Kidney tubule cell (primary cell): Measurements from ENCODE around the gene KAT2B.
"Not testable (repeated sequence)": the region's sequence is repeated elsewhere in the genome, so short reads cannot be mapped to it uniquely, and the experiment has no call there.

ENCODE experiments used
- DNase-seq: peaks from one replicate; pipeline ENCODE4 v3.0.0-alpha.2; 2018; ENCODE audit warnings: low spot score

KAT2B gene

DNA sequence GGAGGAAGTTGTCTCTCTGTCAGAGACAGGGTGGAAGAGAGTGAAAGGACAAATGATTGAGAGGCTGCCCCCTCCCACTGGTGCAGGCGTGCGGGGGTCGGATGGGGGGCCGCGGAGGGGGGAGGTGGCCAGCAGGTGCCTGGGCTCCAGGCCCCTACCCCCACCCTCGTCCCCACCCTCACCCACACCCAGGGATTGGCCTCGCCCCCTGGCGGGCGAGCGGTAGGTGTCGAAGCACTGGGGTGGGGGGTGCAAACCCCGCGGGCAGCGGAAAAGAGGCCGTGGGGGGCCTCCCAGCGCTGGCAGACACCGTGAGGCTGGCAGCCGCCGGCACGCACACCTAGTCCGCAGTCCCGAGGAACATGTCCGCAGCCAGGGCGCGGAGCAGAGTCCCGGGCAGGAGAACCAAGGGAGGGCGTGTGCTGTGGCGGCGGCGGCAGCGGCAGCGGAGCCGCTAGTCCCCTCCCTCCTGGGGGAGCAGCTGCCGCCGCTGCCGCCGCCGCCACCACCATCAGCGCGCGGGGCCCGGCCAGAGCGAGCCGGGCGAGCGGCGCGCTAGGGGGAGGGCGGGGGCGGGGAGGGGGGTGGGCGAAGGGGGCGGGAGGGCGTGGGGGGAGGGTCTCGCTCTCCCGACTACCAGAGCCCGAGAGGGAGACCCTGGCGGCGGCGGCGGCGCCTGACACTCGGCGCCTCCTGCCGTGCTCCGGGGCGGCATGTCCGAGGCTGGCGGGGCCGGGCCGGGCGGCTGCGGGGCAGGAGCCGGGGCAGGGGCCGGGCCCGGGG lies at the start of gene KAT2B:
KAT2B (plus strand) TSS at position 682 of the 783 bp plus-strand sequence; CDS start at position 714, 32 bp downstream.
- peak; percentile 77 for DNase-seq

DNA sequence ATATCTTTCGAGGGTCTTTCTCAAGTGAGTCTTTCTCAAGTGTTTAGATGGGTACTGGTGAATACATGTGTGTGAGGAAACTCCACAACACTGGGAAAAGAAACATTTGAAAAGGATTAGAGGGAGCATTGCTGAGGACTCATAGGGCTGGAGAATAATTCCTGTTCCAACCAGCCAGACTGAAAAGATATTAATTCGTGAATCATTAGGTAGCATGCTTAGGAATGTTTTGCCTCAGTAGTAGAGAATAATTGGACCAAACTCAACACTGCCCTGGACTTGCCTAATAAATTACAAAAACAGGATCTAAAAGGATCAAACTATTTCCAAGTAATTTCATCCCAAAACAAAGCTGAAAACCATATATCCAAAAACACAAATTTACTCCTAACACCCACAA lies 45.5 kb upstream of the KAT2B start:
- peak; percentile 32 for DNase-seq

DNA sequence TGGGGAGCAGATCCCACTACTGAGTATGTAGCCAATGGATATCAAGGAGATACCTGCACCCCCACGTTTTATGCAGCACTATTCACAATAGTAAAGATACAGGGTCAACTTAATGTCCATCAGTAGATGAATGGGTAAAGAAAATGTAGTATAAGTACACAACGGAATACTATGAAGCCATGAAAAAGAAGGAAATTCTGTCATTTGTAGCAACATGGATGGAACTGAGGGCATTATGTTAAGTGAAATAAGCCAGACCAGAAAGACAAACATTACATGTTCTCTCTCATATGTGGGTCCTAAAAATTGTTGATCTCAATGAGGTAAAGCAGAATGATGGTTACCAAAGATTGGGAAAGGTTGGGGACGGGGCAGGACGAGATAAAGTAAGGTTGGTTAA lies 42.7 kb upstream of the KAT2B start:
- DNase-seq, result no peak

DNA sequence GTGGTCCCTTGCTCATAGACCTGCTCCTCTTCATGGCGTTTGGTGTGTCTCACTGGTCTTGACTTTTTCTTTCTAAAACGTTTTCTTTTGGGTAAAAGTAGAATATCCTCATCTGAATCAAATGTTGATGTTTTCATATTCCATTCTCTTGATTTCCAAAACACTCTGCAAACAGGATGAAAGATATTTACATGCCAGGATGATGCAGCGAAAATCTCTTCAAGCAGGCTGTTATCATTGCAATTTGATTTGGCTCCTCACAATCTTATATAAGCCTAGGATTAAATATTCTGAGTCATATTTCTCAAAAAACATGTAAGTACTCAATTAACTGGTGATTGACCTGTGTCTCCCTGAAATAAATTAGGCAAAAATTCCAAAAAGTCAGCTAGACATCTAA lies 38.3 kb upstream of the KAT2B start:
- DNase-seq, result no peak

GRCh38 chr3:20007960-20008359 lies 32.3 kb upstream of the KAT2B start:
- no peak for DNase-seq

DNA sequence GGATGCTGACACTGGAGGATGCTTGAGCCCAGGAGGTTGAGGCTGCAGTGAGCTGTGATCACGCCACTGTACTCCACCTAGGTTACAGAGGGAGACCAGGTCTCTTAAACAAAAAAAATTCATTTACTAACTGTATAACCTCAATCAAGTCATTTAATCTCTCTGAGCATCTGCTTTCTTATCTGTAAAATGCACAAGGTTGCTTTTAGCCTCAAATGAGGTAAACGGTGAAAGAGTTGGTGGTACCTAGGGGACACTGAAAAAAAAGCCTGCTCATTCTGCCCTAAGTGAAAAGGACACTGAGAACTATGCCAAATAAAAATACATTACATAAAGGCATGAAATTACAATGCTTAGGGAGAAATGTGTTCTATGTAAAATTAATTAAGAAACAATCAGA lies 31.6 kb upstream of the KAT2B start:
- DNase-seq, result no peak

GRCh38 chr3:20012164-20012563 lies 28.1 kb upstream of the KAT2B start, which contains the start of gene PP2D1:
TSS of gene PP2D1 (minus strand) at chr3:20012264. CDS start at chr3:20012072, 192 bp downstream.
- DNase-seq, result no peak

GRCh38 chr3:20013396-20013795 lies 26.9 kb upstream of the KAT2B start:
- no peak for DNase-seq

- no peak for DNase-seq
Measured at GRCh38 chr3:20015525-20015924, 24.7 kb upstream of the KAT2B start.

DNA sequence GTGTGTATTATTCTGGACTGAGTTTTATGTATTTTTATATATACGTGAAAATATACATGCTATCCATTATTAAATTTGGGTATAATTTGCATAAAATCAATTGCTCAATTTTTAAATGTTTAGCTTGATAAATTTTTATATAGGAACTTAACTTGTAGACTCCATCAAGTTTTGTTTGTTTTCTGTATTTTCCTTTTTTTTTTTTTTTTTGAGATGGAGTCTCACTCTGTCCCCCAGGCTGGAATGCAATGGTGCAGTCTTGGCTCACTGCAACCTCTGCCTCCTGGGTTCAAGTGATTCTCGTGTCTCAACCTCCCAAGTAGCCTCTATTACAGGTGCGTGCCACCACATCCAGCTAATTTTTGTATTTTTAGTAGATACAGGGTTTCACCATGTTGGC lies 24.2 kb upstream of the KAT2B start:
- not testable (repeated sequence) for DNase-seq

DNA sequence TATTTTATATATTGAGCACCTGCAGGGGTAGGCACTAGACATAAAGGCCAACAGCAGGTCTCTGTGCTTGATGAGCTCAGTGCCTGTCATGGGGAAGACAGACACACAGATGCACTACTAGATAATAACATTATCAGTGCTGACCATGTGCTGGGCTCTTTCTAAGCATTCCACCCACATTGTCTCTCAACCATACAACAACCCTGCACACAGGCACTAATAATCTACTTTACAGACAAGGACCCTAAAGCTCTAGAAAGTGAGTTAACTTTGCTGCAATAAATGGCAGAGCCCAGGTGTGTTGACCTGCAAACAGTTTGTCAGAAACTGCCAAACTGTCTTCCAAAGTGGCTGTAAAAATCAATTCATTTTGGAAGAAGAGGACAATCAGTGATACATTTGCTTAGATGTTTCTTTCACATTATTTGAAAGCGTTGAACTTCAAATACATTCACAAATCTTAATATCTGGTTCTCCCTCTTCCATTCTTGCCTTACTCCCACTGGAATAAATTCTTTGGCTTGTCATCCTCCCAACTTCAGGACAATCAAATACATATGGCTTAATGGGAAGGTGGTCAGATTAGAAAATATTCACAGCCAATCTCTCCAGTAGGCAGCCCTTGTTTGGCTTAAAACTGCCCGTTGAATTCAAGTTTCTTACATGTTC lies 17.2 kb upstream of the KAT2B start:
- no peak for DNase-seq

DNA sequence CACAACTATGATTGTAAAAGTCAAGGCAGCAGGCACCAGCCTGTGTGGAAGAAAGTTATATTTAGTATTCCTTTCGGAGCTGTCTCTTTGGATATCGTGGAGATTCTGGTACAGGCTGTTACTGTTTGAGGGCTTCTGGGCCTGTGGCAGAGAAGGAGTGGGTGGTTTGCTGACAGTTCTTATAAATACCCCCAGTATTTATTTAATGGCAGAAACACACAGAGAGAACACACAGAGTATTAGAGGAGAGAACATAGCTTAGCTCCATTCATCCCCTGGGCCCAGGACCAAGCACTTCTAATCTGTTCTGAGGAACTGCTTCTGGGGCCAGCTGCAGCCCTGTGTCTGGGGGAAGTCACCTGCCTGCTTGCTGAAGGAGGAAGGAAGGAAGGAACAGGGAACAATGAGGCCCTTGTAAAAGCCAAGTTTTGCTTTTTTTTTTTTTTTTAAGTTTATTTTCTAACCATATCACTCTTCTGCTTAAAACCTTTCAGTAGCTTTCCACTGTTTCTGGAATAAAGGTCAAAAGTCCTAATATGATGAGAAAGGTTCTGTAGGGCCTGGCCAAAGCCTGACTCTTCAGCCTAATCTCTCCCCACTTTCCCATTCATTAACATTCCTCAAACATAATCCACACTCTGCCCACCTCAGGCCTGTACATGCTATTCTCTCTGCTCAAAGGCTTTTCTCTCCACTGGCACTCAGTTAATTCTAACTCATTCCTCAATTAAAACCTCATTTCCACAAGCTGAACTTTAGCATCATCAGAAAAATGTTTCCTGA lies 16.4 kb upstream of the KAT2B start:
- DNase-seq, result no peak

- DNase-seq, result no peak
Measured at GRCh38 chr3:20027136-20027535, 13.1 kb upstream of the KAT2B start.

DNA sequence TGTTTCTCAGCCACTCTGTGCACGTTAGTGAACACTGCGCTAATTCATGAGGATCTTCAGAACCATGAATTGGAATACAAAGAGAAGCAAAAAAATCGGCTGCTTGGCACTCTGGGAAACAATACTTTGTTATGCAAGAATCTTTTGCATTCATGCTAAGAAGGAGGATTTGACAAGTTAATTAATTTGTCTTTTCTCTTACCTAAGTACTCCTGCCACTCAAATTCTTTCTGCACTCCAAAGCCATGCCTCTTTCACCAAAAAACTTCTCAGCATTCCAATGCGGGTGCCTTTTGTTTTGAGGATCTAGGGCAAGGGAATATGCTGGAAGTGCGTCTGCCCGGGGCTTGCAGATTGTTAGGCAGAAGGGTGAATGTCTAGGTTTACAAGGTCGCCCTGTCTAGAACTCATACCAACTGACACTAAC lies 11.3 kb upstream of the KAT2B start:
- DNase-seq, result no peak

DNA sequence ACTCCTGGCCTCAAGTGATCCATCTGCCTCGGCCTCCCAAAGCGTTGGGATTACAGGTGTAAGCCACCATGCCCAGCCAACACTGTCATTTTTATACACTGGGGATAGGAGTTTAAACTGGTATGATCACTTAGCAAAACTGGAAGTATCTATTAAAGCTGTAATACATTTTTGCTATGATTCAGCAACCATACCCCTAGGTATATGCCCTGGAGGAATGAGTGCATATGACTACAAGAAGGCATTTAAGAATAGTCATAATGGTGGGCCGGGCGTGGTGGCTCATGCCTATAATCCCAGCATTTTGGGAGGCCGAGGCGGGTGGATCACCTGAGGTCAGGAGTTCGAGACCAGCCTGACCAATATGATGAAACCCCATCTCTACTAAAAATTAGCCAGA lies 8.3 kb upstream of the KAT2B start:
- DNase-seq, result not testable (repeated sequence)

- DNase-seq, result no peak
Measured at GRCh38 chr3:20035019-20035418, 5.2 kb upstream of the KAT2B start.

DNA sequence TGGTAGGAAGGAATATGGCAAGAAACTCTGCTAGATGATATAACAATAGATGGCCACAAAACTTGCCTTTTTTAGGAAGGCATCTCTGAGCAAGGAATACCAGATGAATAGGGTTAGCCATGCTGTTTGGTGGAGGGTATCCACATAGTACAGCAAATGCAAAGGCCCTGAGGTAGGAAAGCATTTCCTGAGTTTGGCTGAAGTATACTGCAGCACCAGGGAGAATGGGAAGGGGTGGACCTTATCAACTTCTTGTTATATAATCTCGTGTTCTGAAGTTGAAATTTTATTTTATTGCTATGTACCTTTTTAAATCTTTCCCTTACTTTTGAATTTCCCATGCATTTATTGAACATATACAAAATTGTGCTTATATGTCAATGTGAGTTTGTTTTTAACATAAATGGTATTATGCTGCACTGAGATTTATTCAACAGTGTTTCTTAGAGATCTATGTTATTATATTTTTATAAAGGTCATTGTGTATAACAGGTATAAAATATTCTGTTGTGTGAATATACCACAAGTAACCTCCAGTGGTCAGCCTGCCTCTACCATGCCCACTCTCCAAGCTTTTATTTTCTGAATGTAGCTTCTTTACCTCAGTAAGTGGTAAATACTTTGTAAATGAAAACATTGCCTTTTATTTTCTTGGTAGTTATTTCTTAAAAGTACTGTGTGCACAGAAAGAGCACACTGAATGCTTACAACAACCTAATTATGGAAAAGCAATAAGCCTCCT lies 2.8 kb upstream of the KAT2B start:
- no peak for DNase-seq

- no peak for DNase-seq
Measured at GRCh38 chr3:20038699-20039465, 1.4 kb upstream of the KAT2B start.

- no peak for DNase-seq
Measured at GRCh38 chr3:20039466-20039764, 831 bp upstream of the KAT2B start.

DNA sequence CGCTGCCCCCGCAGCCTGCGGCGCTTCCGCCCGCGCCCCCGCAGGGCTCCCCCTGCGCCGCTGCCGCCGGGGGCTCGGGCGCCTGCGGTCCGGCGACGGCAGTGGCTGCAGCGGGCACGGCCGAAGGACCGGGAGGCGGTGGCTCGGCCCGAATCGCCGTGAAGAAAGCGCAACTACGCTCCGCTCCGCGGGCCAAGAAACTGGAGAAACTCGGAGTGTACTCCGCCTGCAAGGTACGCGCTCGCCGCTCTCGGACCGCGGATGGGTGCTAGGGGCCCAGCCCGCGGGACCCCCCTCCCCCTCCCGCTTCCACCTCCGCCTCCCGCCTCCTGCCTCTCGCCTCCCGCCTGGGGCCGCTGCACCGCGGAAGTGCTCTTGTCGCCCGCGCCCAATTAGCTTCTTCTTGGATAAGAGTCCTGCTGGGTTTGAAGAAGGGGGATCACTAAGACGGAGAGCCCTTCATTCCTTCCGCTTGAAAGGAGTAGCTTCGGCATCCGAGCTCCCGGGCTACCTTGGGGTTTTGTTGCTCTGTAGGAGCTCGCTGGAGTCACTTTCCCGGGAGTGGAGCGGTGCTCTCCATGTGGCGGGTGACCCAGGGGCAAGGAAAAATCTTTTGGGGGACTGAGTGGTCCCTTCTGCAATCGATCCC lies 426 bp downstream of the KAT2B start:
- peak; percentile 69 for DNase-seq
